Measurements from ENCODE around the gene RGS3. TPM values are rescaled to one million over a fixed set of nuclear protein-coding genes. Genes with fewer than 3 reads are reported as not detected.

Gene RGS3
- total and polyA plus RNA-seq, 2 of the 13 experiments (the other 11 are each of a cell fraction or from before 2014, with no cell fraction given): 17.1 to 28.8 TPM

GRCh38 chr9:113462781-113463286, 693 bp upstream of the RGS3 start (continued):
- no peak for TF ChIP-seq PRDM4 (CRISPR knock-in tag; IDR thresholded peaks at IDR 0.05; ENCODE audit: borderline replicate concordance)

GRCh38 chr9:113464286-113464660, 746 bp downstream of the RGS3 start:
- H3K4me3 ChIP-seq (replicated peaks in 1 of 3; ENCODE audit: insufficient read depth in 1 of 3, low read depth in 2 of 3, low read length in 3 of 3): peak overlapping the region; percentile 82 to 92 (median 86)
- peaks cover 74% of the 10 kb centered on the region for H3K4me1 ChIP-seq (ENCODE audit: insufficient read depth, low read length)
- H3K9ac ChIP-seq (ENCODE audit: insufficient read depth, low read depth, low read length): peak overlapping the region; percentile 79
- intact Hi-C loops (cut with micrococcal nuclease; ENCODE audit: unreplicated experiment): loop anchor here (5.0 kb wide), 1 partner anchor 43 kb away; no protein-coding TSS in a partner anchor
- no peaks in the 10 kb centered on the region for H3K9me3 ChIP-seq (ENCODE audit: low read length)
- in situ Hi-C loops (cut with HindIII; ENCODE audit: extremely low pct_ligation_motif_present, low pct_unique_long_range_greater_than_20kb): no loop called here
- H3K4me2 ChIP-seq (ENCODE audit: low read depth, low read length): peak overlapping the region; percentile 97
- POLR2A ChIA-PET: interaction anchor here (1.0 to 2.5 kb wide), 4 partner anchors 40 to 186 kb away, joined by 3 to 7 read pairs (median 3); no protein-coding TSS in a partner anchor
- no peaks in the 10 kb centered on the region for H4K20me1 ChIP-seq (ENCODE audit: insufficient read depth, low read length)
- no TSS peak for BruUV-seq (replicated peaks)
- no peaks in the 10 kb centered on the region for H3K36me3 ChIP-seq (replicated peaks in 1 of 2; ENCODE audit: control insufficient read depth in 1 of 2, insufficient read depth in 2 of 2, low read length in 2 of 2)
- TF ChIP-seq ZFX (CRISPR knock-in tag; IDR thresholded peaks at IDR 0.05; ENCODE audit: low read depth) (0 out of 2 replicates have a peak, but pooled peaks have one; percentile 3), REST (IDR thresholded peaks at IDR 0.05; ENCODE audit: borderline replicate concordance in 1 of 2, low read depth in 1 of 2, low read length in 2 of 2) (no peak), HMGXB4 (CRISPR knock-in tag; IDR thresholded peaks at IDR 0.05; ENCODE audit: borderline replicate concordance in 1 of 2, low read depth in 1 of 2) (0 out of 4 replicates have a peak, but pooled peaks of 1 of the 2 experiments have one; percentile 4), CENPT (CRISPR knock-in tag; IDR thresholded peaks at IDR 0.05; ENCODE audit: low read depth) (no peak)
- TF ChIP-seq, protein P1, sequence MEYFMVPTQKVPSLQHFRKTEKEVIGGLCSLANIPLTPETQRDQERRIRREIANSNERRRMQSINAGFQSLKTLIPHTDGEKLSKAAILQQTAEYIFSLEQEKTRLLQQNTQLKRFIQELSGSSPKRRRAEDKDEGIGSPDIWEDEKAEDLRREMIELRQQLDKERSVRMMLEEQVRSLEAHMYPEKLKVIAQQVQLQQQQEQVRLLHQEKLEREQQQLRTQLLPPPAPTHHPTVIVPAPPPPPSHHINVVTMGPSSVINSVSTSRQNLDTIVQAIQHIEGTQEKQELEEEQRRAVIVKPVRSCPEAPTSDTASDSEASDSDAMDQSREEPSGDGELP (IDR thresholded peaks at IDR 0.05; ENCODE audit: borderline replicate concordance, low read depth): peak; percentile 39; the same call in 1 of the 2 replicates
- peak overlapping the region; percentile 86 for H2AFZ ChIP-seq (ENCODE audit: low read length)
- FAIRE-seq: no peak
- WGBS (ENCODE audit: low lambda C conversion rate): no CpG with 5 or more reads among the region's 1 CpG
- no peak for DNase-seq (ENCODE audit: low spot score)
- CTCF ChIA-PET (ENCODE audit: low intra/inter-chr PET ratio, low total read pairs): no interaction called here
- peak; percentile 23 for ATAC-seq
- H3K79me2 ChIP-seq (ENCODE audit: insufficient read depth, low read length): peaks cover 57% of the 10 kb centered on the region
- peak overlapping the region; percentile 64 for H3K27ac ChIP-seq (ENCODE audit: extremely low read length, insufficient read depth, low read length)
- no peaks in the 10 kb centered on the region for H3K27me3 ChIP-seq (ENCODE audit: control insufficient read depth in 1 of 2, insufficient read depth in 2 of 2, low read length in 2 of 2)
